ENCODE results near the gene NATD1.

DNA sequence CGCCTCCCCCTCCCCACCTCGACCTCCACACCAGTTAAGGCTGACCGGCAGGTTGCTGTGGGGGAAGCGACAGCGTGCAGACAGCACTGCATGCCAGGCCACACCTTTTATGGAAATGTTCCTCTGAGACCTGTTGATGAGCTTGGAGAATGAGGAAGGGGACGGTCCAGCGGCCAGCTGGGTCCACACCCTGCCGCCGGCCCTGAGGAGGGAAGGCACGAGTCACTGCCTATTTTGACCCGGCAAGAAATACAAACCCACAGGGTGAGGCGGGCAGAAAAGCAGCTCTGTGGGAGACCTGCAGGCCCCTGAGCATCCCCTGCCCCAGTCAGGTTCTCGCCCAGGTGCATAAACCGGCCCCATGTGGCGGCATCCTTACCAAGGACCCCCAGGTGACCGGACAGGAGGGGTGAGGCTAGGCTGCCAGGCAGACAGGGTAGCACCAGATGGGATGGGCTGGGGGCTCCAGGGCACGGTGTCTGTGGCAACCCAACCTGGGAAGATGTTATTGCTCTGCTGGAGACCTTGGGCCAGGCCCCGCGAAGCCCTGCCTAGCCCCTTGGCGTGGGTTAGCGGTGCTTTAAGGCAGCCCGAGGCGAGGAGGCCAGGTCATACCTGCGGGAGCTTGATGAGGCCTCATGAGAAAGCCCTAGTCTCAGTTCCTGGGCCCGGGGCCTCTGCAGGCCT is 12.7 kb downstream of the NATD1 start:
- TF ChIP-seq, protein P1, sequence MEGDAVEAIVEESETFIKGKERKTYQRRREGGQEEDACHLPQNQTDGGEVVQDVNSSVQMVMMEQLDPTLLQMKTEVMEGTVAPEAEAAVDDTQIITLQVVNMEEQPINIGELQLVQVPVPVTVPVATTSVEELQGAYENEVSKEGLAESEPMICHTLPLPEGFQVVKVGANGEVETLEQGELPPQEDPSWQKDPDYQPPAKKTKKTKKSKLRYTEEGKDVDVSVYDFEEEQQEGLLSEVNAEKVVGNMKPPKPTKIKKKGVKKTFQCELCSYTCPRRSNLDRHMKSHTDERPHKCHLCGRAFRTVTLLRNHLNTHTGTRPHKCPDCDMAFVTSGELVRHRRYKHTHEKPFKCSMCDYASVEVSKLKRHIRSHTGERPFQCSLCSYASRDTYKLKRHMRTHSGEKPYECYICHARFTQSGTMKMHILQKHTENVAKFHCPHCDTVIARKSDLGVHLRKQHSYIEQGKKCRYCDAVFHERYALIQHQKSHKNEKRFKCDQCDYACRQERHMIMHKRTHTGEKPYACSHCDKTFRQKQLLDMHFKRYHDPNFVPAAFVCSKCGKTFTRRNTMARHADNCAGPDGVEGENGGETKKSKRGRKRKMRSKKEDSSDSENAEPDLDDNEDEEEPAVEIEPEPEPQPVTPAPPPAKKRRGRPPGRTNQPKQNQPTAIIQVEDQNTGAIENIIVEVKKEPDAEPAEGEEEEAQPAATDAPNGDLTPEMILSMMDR (IDR thresholded peaks at IDR 0.05), result no peak
- TF ChIP-seq ZFX (IDR thresholded peaks at IDR 0.05; ENCODE audit: borderline replicate concordance), result no peak
